ENCODE measurements around the gene SDK1.

DNA sequence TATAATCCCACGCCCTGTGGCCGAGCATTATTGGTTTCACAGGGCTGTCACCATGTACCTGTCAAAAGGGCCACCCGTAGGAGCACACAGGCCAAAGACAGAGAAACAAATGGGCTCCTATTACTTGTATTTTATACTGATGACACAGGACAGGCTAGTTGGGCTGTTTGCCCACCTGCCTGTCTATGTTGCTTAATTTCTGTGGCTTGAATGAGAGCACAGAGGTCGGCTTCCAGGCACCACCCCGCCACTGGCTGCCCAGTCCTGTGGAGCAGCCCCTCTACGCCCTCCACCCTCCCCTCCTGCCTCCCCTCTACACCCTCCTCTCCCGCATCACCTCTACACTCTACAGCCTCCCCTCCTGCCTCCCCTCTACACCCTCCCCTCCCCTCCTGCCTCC lies 652.9 kb downstream of the SDK1 start:
- TF ChIP-seq, protein P1, sequence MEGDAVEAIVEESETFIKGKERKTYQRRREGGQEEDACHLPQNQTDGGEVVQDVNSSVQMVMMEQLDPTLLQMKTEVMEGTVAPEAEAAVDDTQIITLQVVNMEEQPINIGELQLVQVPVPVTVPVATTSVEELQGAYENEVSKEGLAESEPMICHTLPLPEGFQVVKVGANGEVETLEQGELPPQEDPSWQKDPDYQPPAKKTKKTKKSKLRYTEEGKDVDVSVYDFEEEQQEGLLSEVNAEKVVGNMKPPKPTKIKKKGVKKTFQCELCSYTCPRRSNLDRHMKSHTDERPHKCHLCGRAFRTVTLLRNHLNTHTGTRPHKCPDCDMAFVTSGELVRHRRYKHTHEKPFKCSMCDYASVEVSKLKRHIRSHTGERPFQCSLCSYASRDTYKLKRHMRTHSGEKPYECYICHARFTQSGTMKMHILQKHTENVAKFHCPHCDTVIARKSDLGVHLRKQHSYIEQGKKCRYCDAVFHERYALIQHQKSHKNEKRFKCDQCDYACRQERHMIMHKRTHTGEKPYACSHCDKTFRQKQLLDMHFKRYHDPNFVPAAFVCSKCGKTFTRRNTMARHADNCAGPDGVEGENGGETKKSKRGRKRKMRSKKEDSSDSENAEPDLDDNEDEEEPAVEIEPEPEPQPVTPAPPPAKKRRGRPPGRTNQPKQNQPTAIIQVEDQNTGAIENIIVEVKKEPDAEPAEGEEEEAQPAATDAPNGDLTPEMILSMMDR (IDR thresholded peaks at IDR 0.05) = no peak
- TF ChIP-seq POLR2A (IDR thresholded peaks at IDR 0.05) = no peak

All from body of pancreas (tissue), 4 donors.